B cell (primary cell): ENCODE results near the gene MARS1. TPM values are rescaled to one million over a fixed set of nuclear protein-coding genes. Genes with fewer than 3 reads are reported as not detected.
"Not testable (repeated sequence)": the region's sequence is repeated elsewhere in the genome, so short reads cannot be mapped to it uniquely, and the experiment has no call there.

Source experiments
- ATAC-seq: fragments of 200-7000 bp; cut with Tn5 transposase; one replicate; pipeline ENCODE4 v1.10.0; 2021; ENCODE audit warnings: low read depth, mild to moderate bottlenecking, moderate number of reproducible peaks, moderate library complexity
- CTCF ChIA-PET: fragments of 350-600 bp; sonication (Branson Sonifier 250); formaldehyde crosslinking; loops from one replicate; lab custom pipeline; 2021; ENCODE audit warnings: antibody characterized with exemption, inconsistent platforms; lab: Charles Lee
- POLR2A ChIA-PET: fragments of 350-600 bp; sonication (Branson Sonifier 250); formaldehyde crosslinking; loops from one replicate; lab custom pipeline; 2021; ENCODE audit warnings: antibody characterized with exemption; lab: Charles Lee
- DNase-seq: peaks from one replicate; pipeline ENCODE4 v3.0.0; 2013
- H2AFZ ChIP-seq: 2 replicates; pipeline ENCODE4 v1.6.1; 2012; ENCODE audit warnings: mild to moderate bottlenecking, low read depth, low read length; ENCODE audit not compliant: insufficient read depth, poor library complexity, severe bottlenecking
- H3K27ac ChIP-seq, 2 donors: 1 replicate in 1 of 2; 2 replicates in 1 of 2; pipeline ENCODE4 v1.5.1; 2012 to 2013; ENCODE audit warnings: low read length in 2 of 2, mild to moderate bottlenecking in 2 of 2, moderate library complexity in 1 of 2
- H3K27me3 ChIP-seq, 4 experiments: fragments of 200-600 bp in 1 of 4; sonication (generic) in 1 of 4; replicated peaks in 1 of 4; 1 replicate in 2 of 4; 2 replicates in 2 of 4; pipeline versions ENCODE4 v1.6.1 to v1.7.0; 2013 to 2016; ENCODE audit warnings: low read length in 3 of 4, mild to moderate bottlenecking in 2 of 4, mixed read lengths in 1 of 4, moderate library complexity in 1 of 4; ENCODE audit not compliant: insufficient read depth in 4 of 4, control insufficient read depth in 3 of 4; ENCODE audit errors: control extremely low read depth in 1 of 4
- H3K36me3 ChIP-seq, 2 experiments: replicated peaks in 1 of 2; 1 replicate in 1 of 2; 2 replicates in 1 of 2; pipeline versions ENCODE4 v1.6.1 to v1.7.1; 2013; ENCODE audit warnings: low read length in 1 of 2; ENCODE audit not compliant: insufficient read depth in 2 of 2, control insufficient read depth in 1 of 2; ENCODE audit errors: control extremely low read depth in 1 of 2, extremely low read depth in 1 of 2
- H3K4me1 ChIP-seq, 2 donors: fragments of 200-600 bp in 1 of 2; sonication (generic) in 1 of 2; 1 replicate in 1 of 2; 2 replicates in 1 of 2; pipeline versions ENCODE4 v1.5.1 to v1.6.1; 2013 to 2017; ENCODE audit warnings: low read length in 2 of 2; ENCODE audit not compliant: control insufficient read depth in 2 of 2, insufficient read depth in 2 of 2
- H3K4me2 ChIP-seq: replicated peaks from 2 replicates; pipeline ENCODE3; 2012; ENCODE audit warnings: mild to moderate bottlenecking, low read depth, low read length; ENCODE audit not compliant: poor library complexity, severe bottlenecking
- H3K4me3 ChIP-seq, 5 experiments: fragments of 200-600 bp in 1 of 5; sonication (generic) in 1 of 5; 1 replicate in 3 of 5; 2 replicates in 2 of 5; pipeline versions ENCODE4 v1.5.1 to v1.7.0; 2011 to 2016; ENCODE audit warnings: low read length in 4 of 5, mild to moderate bottlenecking in 4 of 5, low read depth in 2 of 5, control low read depth in 1 of 5, moderate library complexity in 1 of 5; ENCODE audit not compliant: insufficient read depth in 1 of 5; ENCODE audit errors: control extremely low read depth in 1 of 5, extremely low read depth in 1 of 5
- H3K79me2 ChIP-seq: fragments of 200-600 bp; sonication (generic); one replicate; pipeline ENCODE4 v1.6.0; 2016; ENCODE audit warnings: low read length; ENCODE audit not compliant: control insufficient read depth, insufficient read depth
- H3K9ac ChIP-seq: fragments of 200-600 bp; sonication (generic); 2 replicates; pipeline ENCODE4 v1.6.1; 2017; ENCODE audit warnings: mild to moderate bottlenecking, low read length, moderate library complexity
- H3K9me3 ChIP-seq, 3 donors: one replicate each; pipeline versions ENCODE4 v1.6.1 to v1.7.1; 2013; ENCODE audit warnings: low read length in 2 of 3; ENCODE audit not compliant: control insufficient read depth in 2 of 3, insufficient read depth in 1 of 3; ENCODE audit errors: control extremely low read depth in 1 of 3
- H4K20me1 ChIP-seq: 2 replicates; pipeline ENCODE4 v1.6.0; 2012; ENCODE audit warnings: mild to moderate bottlenecking, low read length; ENCODE audit not compliant: insufficient read depth, control insufficient read depth, poor library complexity, severe bottlenecking
- H3K27ac Mint-ChIP-seq: one replicate; pipeline ENCODE4 v1.8.0; 2021; ENCODE audit warnings: mixed read lengths
- H3K27me3 Mint-ChIP-seq: one replicate; pipeline ENCODE4 v1.8.0; 2021; ENCODE audit warnings: mixed read lengths
- H3K4me1 Mint-ChIP-seq: one replicate; pipeline ENCODE4 v1.8.0; 2021; ENCODE audit warnings: mixed read lengths
- H3K4me3 Mint-ChIP-seq: one replicate; pipeline ENCODE4 v1.8.0; 2021; ENCODE audit warnings: mixed read lengths
- H3K9me3 Mint-ChIP-seq: one replicate; pipeline ENCODE4 v1.8.0; 2022; ENCODE audit warnings: mixed read lengths; ENCODE audit not compliant: insufficient read depth
- EZH2 ChIP-seq: IDR thresholded peaks from 2 replicates; pipeline ENCODE4 v1.6.1; 2012; ENCODE audit warnings: borderline replicate concordance, low read depth, mild to moderate bottlenecking, moderate library complexity, low read length; ENCODE audit not compliant: insufficient read depth, poor library complexity, severe bottlenecking
- WGBS: methylation state at CpG from one replicate; pipeline ENCODE4 v1.1.5; 2013; ENCODE audit warnings: missing lambda C conversion rate; ENCODE audit not compliant: insufficient coverage; 5-methylcytosine and 5-hydroxymethylcytosine counted together
- intact Hi-C: fragments of 100-400 bp; cut with micrococcal nuclease; formaldehyde crosslinking; loops from one replicate; pipeline ENCODE4 v1.10.0; 2022
- polyA plus RNA-seq: library from polyadenylated mRNA; depleted of rRNA; stranded (reverse); fragments of >200 nt; gene quantifications from 2 replicates; pipeline ENCODE4 v1.2.3, GENCODE V29; 2012
- total RNA-seq, 2 donors: library from RNA; stranded (reverse); fragments of 120-200 nt in 1 of 2; gene quantifications; 1 replicate in 1 of 2; 2 replicates in 1 of 2; pipeline versions ENCODE4 v1.2.3 to v1.2.4, GENCODE V29; 2013 to 2022
- TF ChIP-seq, protein P1 (sequence below): fragments of 200-600 bp; IDR thresholded peaks from one replicate; pipeline ENCODE4 v1.8.0; 2022; ENCODE audit warnings: antibody characterized with exemption, mild to moderate bottlenecking

Gene MARS1
- total and polyA plus RNA-seq, 2 donors (not counting 1 experiment from before 2014, with no cell fraction given), result 158 to 193 TPM

GRCh38 chr12:57441846-57442427 is 45.9 kb upstream of the MARS1 start:
- Histone ChIP-seq H3K4me3 (no peak overlapping the region), H2AFZ (no peak overlapping the region), H4K20me1 (no peaks in the 10 kb centered on the region), H3K27me3 (no peaks in the 10 kb centered on the region), H3K36me3 (no peaks in the 10 kb centered on the region), H3K9me3 (peaks cover 1 to 11% (median 7%) of the 10 kb centered on the region in 3 donors), H3K9ac (no peak overlapping the region), H3K4me2 (no peak overlapping the region), H3K79me2 (no peaks in the 10 kb centered on the region), H3K27ac (no peak overlapping the region), H3K4me1 (no peaks in the 10 kb centered on the region)
- H3K27me3 Mint-ChIP-seq, result peaks cover 9% of the 10 kb centered on the region
- ATAC-seq (no peak), DNase-seq (no peak)
- ChIA-PET CTCF (interaction anchor here (0.7 to 1.7 kb wide), 3 partner anchors 10 to 109 kb away, joined by 3 to 7 read pairs (median 6); partner anchors contain the start of gene INHBE), POLR2A (no interaction called here)
- H3K4me3 Mint-ChIP-seq, result no peak overlapping the region
- no CpG with 5 or more reads among the region's 1 CpG for WGBS
- intact Hi-C loops, result no loop called here
- peaks cover 2% of the 10 kb centered on the region for H3K9me3 Mint-ChIP-seq
- no peaks in the 10 kb centered on the region for H3K4me1 Mint-ChIP-seq
- TF ChIP-seq EZH2, result no peak
- TF ChIP-seq, protein P1, sequence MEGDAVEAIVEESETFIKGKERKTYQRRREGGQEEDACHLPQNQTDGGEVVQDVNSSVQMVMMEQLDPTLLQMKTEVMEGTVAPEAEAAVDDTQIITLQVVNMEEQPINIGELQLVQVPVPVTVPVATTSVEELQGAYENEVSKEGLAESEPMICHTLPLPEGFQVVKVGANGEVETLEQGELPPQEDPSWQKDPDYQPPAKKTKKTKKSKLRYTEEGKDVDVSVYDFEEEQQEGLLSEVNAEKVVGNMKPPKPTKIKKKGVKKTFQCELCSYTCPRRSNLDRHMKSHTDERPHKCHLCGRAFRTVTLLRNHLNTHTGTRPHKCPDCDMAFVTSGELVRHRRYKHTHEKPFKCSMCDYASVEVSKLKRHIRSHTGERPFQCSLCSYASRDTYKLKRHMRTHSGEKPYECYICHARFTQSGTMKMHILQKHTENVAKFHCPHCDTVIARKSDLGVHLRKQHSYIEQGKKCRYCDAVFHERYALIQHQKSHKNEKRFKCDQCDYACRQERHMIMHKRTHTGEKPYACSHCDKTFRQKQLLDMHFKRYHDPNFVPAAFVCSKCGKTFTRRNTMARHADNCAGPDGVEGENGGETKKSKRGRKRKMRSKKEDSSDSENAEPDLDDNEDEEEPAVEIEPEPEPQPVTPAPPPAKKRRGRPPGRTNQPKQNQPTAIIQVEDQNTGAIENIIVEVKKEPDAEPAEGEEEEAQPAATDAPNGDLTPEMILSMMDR, result no peak
- H3K27ac Mint-ChIP-seq, result no peak overlapping the region

DNA sequence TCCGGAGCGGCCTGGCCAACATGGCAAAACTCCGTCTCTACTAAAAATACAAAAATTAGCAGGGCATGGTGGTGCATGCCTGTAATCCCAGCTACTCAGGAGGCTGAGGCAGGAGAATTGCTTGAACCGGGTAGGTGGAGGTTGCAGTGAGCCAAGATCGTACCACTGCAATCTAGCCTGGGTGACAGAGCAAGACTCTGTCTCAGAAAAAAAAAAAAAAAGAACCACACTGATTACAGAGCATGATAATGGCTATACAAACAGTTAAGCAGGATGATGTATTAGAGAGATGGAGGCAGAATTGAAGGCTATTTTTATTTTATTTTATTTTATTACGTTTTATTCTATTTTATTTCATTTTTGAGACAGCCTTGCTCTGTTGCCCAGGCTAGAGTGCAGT is 43.5 kb upstream of the MARS1 start:
- WGBS, result 100% methylated on average over 2 of the region's 6 CpGs
- H3K9me3 ChIP-seq, result peaks cover 1 to 11% (median 7%) of the 10 kb centered on the region in 3 donors

More for the DNA sequence above, 43.5 kb upstream of the MARS1 start:
- H3K36me3 ChIP-seq, ATAC-seq, H3K9ac ChIP-seq, H3K4me1 ChIP-seq, intact Hi-C loops, H3K27me3 Mint-ChIP-seq, H3K4me3 ChIP-seq, H3K27ac Mint-ChIP-seq, H3K27ac ChIP-seq, H2AFZ ChIP-seq, POLR2A ChIA-PET, DNase-seq, H3K9me3 Mint-ChIP-seq, H4K20me1 ChIP-seq, H3K4me2 ChIP-seq, H3K4me3 Mint-ChIP-seq, H3K27me3 ChIP-seq, H3K79me2 ChIP-seq, H3K4me1 Mint-ChIP-seq: not testable (repeated sequence)
- CTCF ChIA-PET, result interaction anchor here (0.7 to 2.8 kb wide), 3 partner anchors 9 to 46 kb away, joined by 4 to 13 read pairs (median 4); partner anchors contain the start of gene INHBE
